G401.6 (cell line): ENCODE data around the gene DOK6.
"Not testable (repeated sequence)": the region's sequence is repeated elsewhere in the genome, so short reads cannot be mapped to it uniquely, and the experiment has no call there.

Experiments
- FAIRE-seq: peaks from 2 replicates; lab custom pipeline; 2012; peaks lifted over from hg19 to GRCh38; lab: Jason Lieb, UNC

DOK6 gene

GRCh38 chr18:69626643-69627242, 226.1 kb downstream of the DOK6 start:
- no peak for FAIRE-seq

- FAIRE-seq = no peak
These were observed 228.2 kb downstream of the DOK6 start for GRCh38 chr18:69628774-69629359.

GRCh38 chr18:69631281-69631680, 230.6 kb downstream of the DOK6 start:
- no peak for FAIRE-seq

GRCh38 chr18:69635482-69635881, 234.8 kb downstream of the DOK6 start:
- FAIRE-seq = no peak

- FAIRE-seq = no peak
These were observed 236.0 kb downstream of the DOK6 start for GRCh38 chr18:69636529-69637301.

- FAIRE-seq = no peak
These were observed 237.4 kb downstream of the DOK6 start for GRCh38 chr18:69638056-69638455.

GRCh38 chr18:69647702-69648101, 247.0 kb downstream of the DOK6 start:
- FAIRE-seq = no peak

- no peak for FAIRE-seq
These were observed 247.8 kb downstream of the DOK6 start for GRCh38 chr18:69648486-69648885.

- FAIRE-seq = no peak
These were observed 249.0 kb downstream of the DOK6 start for GRCh38 chr18:69649684-69650083.

GRCh38 chr18:69651243-69651642, 250.6 kb downstream of the DOK6 start:
- FAIRE-seq = no peak

- FAIRE-seq = no peak
These were observed 255.1 kb downstream of the DOK6 start for GRCh38 chr18:69655816-69656215.

- FAIRE-seq = no peak
These were observed 257.4 kb downstream of the DOK6 start for GRCh38 chr18:69658103-69658502.

- FAIRE-seq = no peak
These were observed 258.0 kb downstream of the DOK6 start for GRCh38 chr18:69658685-69659084.

- no peak for FAIRE-seq
These were observed 258.5 kb downstream of the DOK6 start for GRCh38 chr18:69659142-69659651.

- not testable (repeated sequence) for FAIRE-seq
These were observed 261.4 kb downstream of the DOK6 start for GRCh38 chr18:69662090-69662489.

- FAIRE-seq = no peak
These were observed 263.7 kb downstream of the DOK6 start for GRCh38 chr18:69664399-69664798.

- no peak for FAIRE-seq
These were observed 273.7 kb downstream of the DOK6 start for GRCh38 chr18:69674292-69674877.

- no peak for FAIRE-seq
These were observed 274.3 kb downstream of the DOK6 start for GRCh38 chr18:69674966-69675365.

GRCh38 chr18:69677595-69677994, 276.9 kb downstream of the DOK6 start:
- FAIRE-seq = no peak

- no peak for FAIRE-seq
These were observed 279.4 kb downstream of the DOK6 start for GRCh38 chr18:69680123-69680522.

- no peak for FAIRE-seq
These were observed 282.5 kb downstream of the DOK6 start for GRCh38 chr18:69683176-69683575.

- FAIRE-seq = no peak
These were observed 284.1 kb downstream of the DOK6 start for GRCh38 chr18:69684789-69685188.

- no peak for FAIRE-seq
These were observed 286.2 kb downstream of the DOK6 start for GRCh38 chr18:69686861-69687260.
